H9 (cell line): ENCODE results near the gene ZNF584. TPM values are rescaled to one million over a fixed set of nuclear protein-coding genes. Genes with fewer than 3 reads are reported as not detected.

Source experiments
- DNase-seq: peaks from one replicate; pipeline ENCODE4 v3.0.0-alpha.2; 2017
- H2AFZ ChIP-seq: one replicate; pipeline ENCODE4 v1.6.1; 2013; ENCODE audit warnings: mild to moderate bottlenecking, low read length, control low read depth, moderate library complexity
- H2AK5ac ChIP-seq: 2 replicates; pipeline ENCODE4 v1.6.1; 2013; ENCODE audit warnings: low read length, control low read depth, mixed read lengths; ENCODE audit not compliant: insufficient read length
- H2BK120ac ChIP-seq: one replicate; pipeline ENCODE4 v1.6.1; 2013; ENCODE audit warnings: low read depth, mild to moderate bottlenecking, low read length, control low read depth, inconsistent platforms; ENCODE audit not compliant: poor library complexity, severe bottlenecking
- H2BK12ac ChIP-seq: 2 replicates; pipeline ENCODE4 v1.6.1; 2013; ENCODE audit warnings: low read length, control low read depth, mixed read lengths, low read depth; ENCODE audit not compliant: insufficient read length
- H2BK15ac ChIP-seq: 2 replicates; pipeline ENCODE4 v1.6.1; 2013; ENCODE audit warnings: low read depth, low read length, control low read depth
- H2BK20ac ChIP-seq: one replicate; pipeline ENCODE4 v1.6.1; 2013; ENCODE audit warnings: low read depth, mild to moderate bottlenecking, low read length, control low read depth, inconsistent platforms; ENCODE audit not compliant: poor library complexity, severe bottlenecking
- H2BK5ac ChIP-seq: 2 replicates; pipeline ENCODE4 v1.6.1; 2013; ENCODE audit warnings: low read length, control low read depth, mixed read lengths; ENCODE audit not compliant: insufficient read length
- H3K14ac ChIP-seq: 2 replicates; pipeline ENCODE4 v1.6.1; 2013; ENCODE audit warnings: low read length, control low read depth; ENCODE audit not compliant: insufficient read depth
- H3K18ac ChIP-seq: 2 replicates; pipeline ENCODE4 v1.6.1; 2013; ENCODE audit warnings: low read depth, mild to moderate bottlenecking, mixed read lengths, low read length, control low read depth; ENCODE audit not compliant: insufficient read length
- H3K23ac ChIP-seq: 2 replicates; pipeline ENCODE4 v1.6.1; 2013; ENCODE audit warnings: low read length, control low read depth, mixed read lengths, low read depth; ENCODE audit not compliant: insufficient read length
- H3K23me2 ChIP-seq: 2 replicates; pipeline ENCODE4 v1.6.1; 2013; ENCODE audit warnings: low read depth, mild to moderate bottlenecking, mixed read lengths, low read length, control low read depth; ENCODE audit not compliant: insufficient read length, poor library complexity, severe bottlenecking
- H3K27ac ChIP-seq: 2 replicates; pipeline ENCODE4 v1.5.1; 2013; ENCODE audit warnings: low read length, control low read depth, mixed read lengths, low read depth; ENCODE audit not compliant: insufficient read length
- H3K27me3 ChIP-seq: 2 replicates; pipeline ENCODE4 v1.6.1; 2013; ENCODE audit warnings: low read length, control low read depth, inconsistent platforms; ENCODE audit not compliant: insufficient read depth
- H3K4ac ChIP-seq: 2 replicates; pipeline ENCODE4 v1.6.1; 2013; ENCODE audit warnings: low read depth, mild to moderate bottlenecking, control low read depth, inconsistent platforms, low read length, moderate library complexity
- H3K4me1 ChIP-seq: 2 replicates; pipeline ENCODE4 v1.6.1; 2013; ENCODE audit warnings: low read length, control low read depth, inconsistent platforms; ENCODE audit not compliant: insufficient read depth
- H3K4me2 ChIP-seq: 2 replicates; pipeline ENCODE4 v1.6.1; 2013; ENCODE audit warnings: low read length, control low read depth, mixed read lengths; ENCODE audit not compliant: insufficient read length, insufficient read depth
- H3K56ac ChIP-seq: 2 replicates; pipeline ENCODE4 v1.6.1; 2013; ENCODE audit warnings: low read depth, mild to moderate bottlenecking, mixed read lengths, low read length, control low read depth; ENCODE audit not compliant: insufficient read length
- H3K79me1 ChIP-seq: 2 replicates; pipeline ENCODE4 v1.6.1; 2013; ENCODE audit warnings: low read depth, mild to moderate bottlenecking, moderate library complexity, low read length, control low read depth, inconsistent platforms; ENCODE audit not compliant: insufficient read depth, poor library complexity, severe bottlenecking
- H3K79me2 ChIP-seq: 2 replicates; pipeline ENCODE4 v1.6.1; 2013; ENCODE audit warnings: low read length, control low read depth, inconsistent platforms; ENCODE audit not compliant: insufficient read depth
- H3K9ac ChIP-seq: 2 replicates; pipeline ENCODE4 v1.6.1; 2013; ENCODE audit warnings: low read length, control low read depth, mixed read lengths; ENCODE audit not compliant: insufficient read length; ENCODE audit errors: extremely low read depth
- H3K9me3 ChIP-seq: one replicate; pipeline ENCODE4 v1.6.1; 2013; ENCODE audit warnings: low read depth, low read length, inconsistent platforms; ENCODE audit not compliant: control insufficient read depth
- H3T11ph ChIP-seq: one replicate; pipeline ENCODE4 v1.6.1; 2013; ENCODE audit warnings: mild to moderate bottlenecking, low read length, control low read depth, inconsistent platforms
- H4K20me1 ChIP-seq: one replicate; pipeline ENCODE4 v1.6.1; 2013; ENCODE audit not compliant: control insufficient read depth, insufficient read length, insufficient read depth
- H4K5ac ChIP-seq: 2 replicates; pipeline ENCODE4 v1.6.1; 2013; ENCODE audit warnings: low read depth, mild to moderate bottlenecking, mixed read lengths, low read length, control low read depth; ENCODE audit not compliant: insufficient read length
- H4K8ac ChIP-seq: replicated peaks from 2 replicates; pipeline ENCODE4 v1.6.1; 2013; ENCODE audit warnings: low read length, control low read depth, mixed read lengths, low read depth; ENCODE audit not compliant: insufficient read length
- H4K91ac ChIP-seq: 2 replicates; pipeline ENCODE4 v1.6.1; 2013; ENCODE audit warnings: low read depth, mild to moderate bottlenecking, moderate library complexity, mixed read lengths, low read length, control low read depth; ENCODE audit not compliant: insufficient read length
- H3K27ac Mint-ChIP-seq, 3 experiments: 2 replicates in 2 of 3; 3 replicates in 1 of 3; pipeline ENCODE4 v1.8.0; 2020 to 2021; ENCODE audit warnings: mixed read lengths in 3 of 3, mild to moderate bottlenecking in 1 of 3, moderate library complexity in 1 of 3
- H3K27me3 Mint-ChIP-seq: 2 replicates; pipeline ENCODE4 v1.8.0; 2021; ENCODE audit warnings: low read depth, mild to moderate bottlenecking, moderate library complexity, mixed read lengths
- H3K36me3 Mint-ChIP-seq, 3 experiments: 2 replicates in 2 of 3; 3 replicates in 1 of 3; pipeline ENCODE4 v1.8.0; 2020 to 2021; ENCODE audit warnings: low read depth in 3 of 3, mixed read lengths in 3 of 3; ENCODE audit not compliant: insufficient read depth in 1 of 3
- H3K4me1 Mint-ChIP-seq, 2 experiments: 2 replicates each; pipeline ENCODE4 v1.8.0; 2020; ENCODE audit warnings: mixed read lengths in 2 of 2
- H3K4me3 Mint-ChIP-seq, 2 experiments: 2 replicates in 1 of 2; 3 replicates in 1 of 2; pipeline ENCODE4 v1.8.0; 2020 to 2021; ENCODE audit warnings: mild to moderate bottlenecking in 2 of 2, mixed read lengths in 2 of 2, moderate library complexity in 1 of 2
- H3K9me3 Mint-ChIP-seq, 2 experiments: 2 replicates in 1 of 2; 3 replicates in 1 of 2; pipeline ENCODE4 v1.8.0; 2020; ENCODE audit warnings: mild to moderate bottlenecking in 2 of 2, mixed read lengths in 2 of 2, moderate library complexity in 1 of 2
- CTCF ChIP-seq: fragments of 200-600 bp; sonication (generic); conservative IDR thresholded peaks from 3 replicates; pipeline ENCODE4 v1.8.0; 2021; ENCODE audit warnings: antibody characterized with exemption, mild to moderate bottlenecking
- WGBS: extraction: QIAGEN DNeasy Blood & Tissue Kit; methylation state at CpG from one replicate; pipeline ENCODE4 v1.1.7; 2013; ENCODE audit warnings: missing lambda C conversion rate, low lambda C conversion rate, mixed read lengths; ENCODE audit not compliant: insufficient read length; ENCODE audit errors: extremely low coverage; 5-methylcytosine and 5-hydroxymethylcytosine counted together
- total RNA-seq: library from RNA; stranded (reverse); gene quantifications from 2 replicates; pipeline ENCODE4 v1.2.1, GENCODE V29; 2021

ZNF584 gene
- total RNA-seq, 1 experiment from 2014 or later, result 7.4 TPM

GRCh38 chr19:58456111-58456510 lies 47.7 kb downstream of the ZNF584 start:
- Histone ChIP-seq H2BK12ac (no peak overlapping the region), H3K4me2 (no peak overlapping the region), H4K91ac (no peak overlapping the region), H3K27me3 (no peaks in the 10 kb centered on the region), H2BK15ac (no peak overlapping the region), H3K4me1 (no peaks in the 10 kb centered on the region), H2AFZ (no peak overlapping the region), H3K23me2 (peaks cover 2% of the 10 kb centered on the region), H3K27ac (no peak overlapping the region), H3K79me2 (no peaks in the 10 kb centered on the region), H2BK5ac (no peak overlapping the region), H3K23ac (no peak overlapping the region), H3K9me3 (no peaks in the 10 kb centered on the region), H4K8ac (no peak overlapping the region), H3K4ac (no peak overlapping the region), H3K14ac (no peak overlapping the region), H3K79me1 (no peaks in the 10 kb centered on the region), H2BK120ac (no peak overlapping the region), H4K20me1 (no peaks in the 10 kb centered on the region), H4K5ac (no peak overlapping the region), H2AK5ac (no peak overlapping the region), H3K18ac (no peak overlapping the region), H3K56ac (no peak overlapping the region), H2BK20ac (no peak overlapping the region), H3K9ac (no peak overlapping the region), H3T11ph (no peak overlapping the region)
- Mint-ChIP-seq H3K4me1 (peaks cover 9 to 10% of the 10 kb centered on the region in 2 experiments), H3K36me3 (peaks cover 3 to 9% (median 5%) of the 10 kb centered on the region in 3 experiments; a peak in 4 of 7 replicates), H3K27ac (no peak overlapping the region), H3K9me3 (no peaks in the 10 kb centered on the region), H3K27me3 (peaks cover 17% of the 10 kb centered on the region), H3K4me3 (no peak overlapping the region)
- WGBS, result no CpG with 5 or more reads among the region's 35 CpGs
- no peak for TF ChIP-seq CTCF
- no peak for DNase-seq
